ENCODE results near the gene EXOC3L4. TPM values are rescaled to one million over a fixed set of nuclear protein-coding genes. Genes with fewer than 3 reads are reported as not detected.

EXOC3L4 gene
- total RNA-seq, 1 experiment from 2014 or later: not detected

GRCh38 chr14:103052407-103052806 lies 42.1 kb upstream of the EXOC3L4 start:
- no peak overlapping the region for H3K9ac ChIP-seq (ENCODE audit: low read length)
- CTCF ChIA-PET: no interaction called here
- H3K4me1 ChIP-seq (ENCODE audit: control insufficient read depth in 1 of 2, insufficient read depth in 2 of 2, low read length in 2 of 2): peaks cover 7 to 13% of the 10 kb centered on the region in 2 experiments; a peak in 3 of 4 replicates
- RAD21 ChIA-PET (ENCODE audit: low non-redundant PET in 1 of 2, low total read pairs in 2 of 2, uncharacterized antibody in 2 of 2, unreplicated experiment in 2 of 2): no interaction called here
- H3K4me3 ChIP-seq (replicated peaks in 1 of 2; ENCODE audit: low read depth in 1 of 2, low read length in 2 of 2): no peak overlapping the region
- no peaks in the 10 kb centered on the region for H3K9me2 ChIP-seq (ENCODE audit: insufficient read depth)
- TF ChIP-seq CEBPB (IDR thresholded peaks at IDR 0.05; ENCODE audit: low read depth): no peak
- no peak for TF ChIP-seq POLR2A (IDR thresholded peaks at IDR 0.05; ENCODE audit: borderline replicate concordance, extremely low read depth, insufficient read depth, insufficient read length)
- TF ChIP-seq EZH2 (IDR thresholded peaks at IDR 0.05): no peak
- no peak for TF ChIP-seq ELF1 (IDR thresholded peaks at IDR 0.05; ENCODE audit: borderline replicate concordance, low read depth)
- TF ChIP-seq RAD21 (IDR thresholded peaks at IDR 0.05; ENCODE audit: low read depth): no peak
- no peak for TF ChIP-seq SP1 (IDR thresholded peaks at IDR 0.05; ENCODE audit: low read depth)
- no peak for TF ChIP-seq ZNF274 (IDR thresholded peaks at IDR 0.05; ENCODE audit: low read depth, low read length)
- TF ChIP-seq YY1 (IDR thresholded peaks at IDR 0.05; ENCODE audit: extremely low read depth, insufficient replicate concordance, low read depth, low read length): no peak
- no peak for TF ChIP-seq CBX3 (IDR thresholded peaks at IDR 0.05; ENCODE audit: low read depth)
- no peak for TF ChIP-seq POLR2AphosphoS5 (IDR thresholded peaks at IDR 0.05; ENCODE audit: low read depth, low read length)
- peaks cover 83% of the 10 kb centered on the region for H3K79me2 ChIP-seq (ENCODE audit: insufficient read depth, low read length)
- no TSS peak for BruUV-seq (replicated peaks)
- H3K4me2 ChIP-seq (ENCODE audit: low read length): no peak overlapping the region
- no peak overlapping the region for H3K27ac ChIP-seq (ENCODE audit: low read depth, low read length)
- DNase-seq (ENCODE audit: low read depth, low spot score) (no peak), ATAC-seq (no peak)
- no peak overlapping the region for H2AFZ ChIP-seq (ENCODE audit: low read depth, low read length, poor library complexity, severe bottlenecking)
- no peaks in the 10 kb centered on the region; the same call in 1 of the 2 replicates for H4K20me1 ChIP-seq (ENCODE audit: insufficient read depth)
- no peaks in the 10 kb centered on the region for H3K9me3 ChIP-seq (ENCODE audit: control insufficient read depth in 1 of 2, insufficient read depth in 1 of 2, low read depth in 1 of 2, low read length in 2 of 2)
- intact Hi-C loops (cut with micrococcal nuclease): no loop called here
- 0 out of 4 replicates have a peak, but pooled peaks cover 0 to 3% of the 10 kb centered on the region in 2 experiments for H3K36me3 ChIP-seq (ENCODE audit: control insufficient read depth in 1 of 2, insufficient read depth in 2 of 2, low read length in 2 of 2)
- POLR2A ChIA-PET: no interaction called here
- no peaks in the 10 kb centered on the region for H3K27me3 ChIP-seq (ENCODE audit: insufficient read depth, low read length)

- no peak for DNase-seq (ENCODE audit: low read depth, low spot score)
- ATAC-seq: no peak
- Histone ChIP-seq H3K36me3 (ENCODE audit: control insufficient read depth in 1 of 2, insufficient read depth in 2 of 2, low read length in 2 of 2) (0 out of 4 replicates have a peak, but pooled peaks cover 0 to 3% of the 10 kb centered on the region in 2 experiments), H3K9ac (ENCODE audit: low read length) (peak overlapping the region; percentile 76), H3K9me2 (ENCODE audit: insufficient read depth) (no peaks in the 10 kb centered on the region), H3K4me2 (ENCODE audit: low read length) (peak overlapping the region; percentile 91), H3K79me2 (ENCODE audit: insufficient read depth, low read length) (peaks cover 55% of the 10 kb centered on the region), H3K4me1 (ENCODE audit: control insufficient read depth in 1 of 2, insufficient read depth in 2 of 2, low read length in 2 of 2) (peaks cover 9 to 22% of the 10 kb centered on the region in 2 experiments; a peak in 3 of 4 replicates), H3K27ac (ENCODE audit: low read depth, low read length) (no peak overlapping the region), H4K20me1 (ENCODE audit: insufficient read depth) (no peaks in the 10 kb centered on the region; the same call in 1 of the 2 replicates), H3K9me3 (ENCODE audit: control insufficient read depth in 1 of 2, insufficient read depth in 1 of 2, low read depth in 1 of 2, low read length in 2 of 2) (no peaks in the 10 kb centered on the region), H3K4me3 (replicated peaks in 1 of 2; ENCODE audit: low read depth in 1 of 2, low read length in 2 of 2) (peak overlapping the region; percentile 76 to 79), H3K27me3 (ENCODE audit: insufficient read depth, low read length) (no peaks in the 10 kb centered on the region), H2AFZ (ENCODE audit: low read depth, low read length, poor library complexity, severe bottlenecking) (no peak overlapping the region)
- BruUV-seq (replicated peaks): TSS peak; percentile 75
- ChIA-PET RAD21 (ENCODE audit: low non-redundant PET in 1 of 2, low total read pairs in 2 of 2, uncharacterized antibody in 2 of 2, unreplicated experiment in 2 of 2) (no interaction called here), POLR2A (interaction anchor here (0.6 kb wide), 1 partner anchor 37 kb away, joined by 4 read pairs; no protein-coding TSS in a partner anchor), CTCF (no interaction called here)
- TF ChIP-seq EGR1 (IDR thresholded peaks at IDR 0.05; ENCODE audit: low read depth) (no peak), POLR2AphosphoS5 (IDR thresholded peaks at IDR 0.05; ENCODE audit: low read depth, low read length) (no peak), ZFX (IDR thresholded peaks at IDR 0.05) (no peak), EZH2 (IDR thresholded peaks at IDR 0.05) (no peak), CEBPB (IDR thresholded peaks at IDR 0.05; ENCODE audit: low read depth) (no peak), RAD21 (IDR thresholded peaks at IDR 0.05; ENCODE audit: low read depth) (no peak)
- intact Hi-C loops (cut with micrococcal nuclease): no loop called here
These were observed 38.8 kb upstream of the EXOC3L4 start for GRCh38 chr14:103055695-103056094.

Measured in HCT116 (cell line).